ENCODE measurements around the gene GGCX.

GRCh38 chr2:85588645-85589044 lies 27.4 kb upstream of the GGCX start:
- TF ChIP-seq FOXM1 (IDR thresholded peaks at IDR 0.05; ENCODE audit: borderline replicate concordance) (no peak), FOXK2 (IDR thresholded peaks at IDR 0.05) (no peak), BHLHE40 (IDR thresholded peaks at IDR 0.05; ENCODE audit: borderline replicate concordance) (no peak)

All from HEK293T (cell line).